ENCODE data around the gene AP1S3.

- TF ChIP-seq POLR2AphosphoS5 (IDR thresholded peaks at IDR 0.05; ENCODE audit: insufficient read depth, low read depth, low read length) (no peak), POLR2A (IDR thresholded peaks at IDR 0.05; ENCODE audit: low read depth, low read length) (no peak), JUN (IDR thresholded peaks at IDR 0.05; ENCODE audit: borderline replicate concordance, insufficient read depth, insufficient read length, low read depth) (no peak), CTCF (IDR thresholded peaks at IDR 0.05; ENCODE audit: extremely low read depth in 1 of 2, insufficient read depth in 1 of 2, low read depth in 1 of 2, low read length in 2 of 2) (no peak), MAX (IDR thresholded peaks at IDR 0.05; ENCODE audit: insufficient read depth, insufficient read length) (no peak), FOS (IDR thresholded peaks at IDR 0.05; ENCODE audit: borderline replicate concordance, insufficient read depth, low read length) (no peak), GATA2 (IDR thresholded peaks at IDR 0.05; ENCODE audit: insufficient read depth, insufficient read length, low read depth, low read length) (peak; percentile 25), EZH2 (IDR thresholded peaks at IDR 0.05; ENCODE audit: borderline replicate concordance, low read depth, low read length, severe bottlenecking) (no peak)
Measured at GRCh38 chr2:223860809-223861738, 23.7 kb upstream of the AP1S3 start.
